HEK293 (cell line): ENCODE measurements around the gene ASB10.

Experiments
- BCL11A ChIP-seq: fragments of 450-650 bp; formaldehyde crosslinking; IDR thresholded peaks from 2 replicates; pipeline ENCODE4 v1.5.1; 2016; ENCODE audit warnings: low read depth, missing biosample characterization, missing genetic modification characterization
- BCL11B ChIP-seq: fragments of 450-650 bp; formaldehyde crosslinking; IDR thresholded peaks from 2 replicates; pipeline ENCODE4 v1.5.1; 2016; ENCODE audit warnings: low read depth, missing biosample characterization, missing genetic modification characterization
- EGR2 ChIP-seq: fragments of 450-650 bp; formaldehyde crosslinking; IDR thresholded peaks from 2 replicates; pipeline ENCODE4 v1.5.1; 2016; ENCODE audit warnings: low read depth, missing biosample characterization, missing genetic modification characterization
- MEIS1 ChIP-seq: sonication (generic); formaldehyde crosslinking; IDR thresholded peaks from 2 replicates; pipeline ENCODE4 v1.8.1; 2022; ENCODE audit warnings: missing genetic modification reagents, mild to moderate bottlenecking, borderline replicate concordance
- PATZ1 ChIP-seq: fragments of 450-650 bp; formaldehyde crosslinking; IDR thresholded peaks from 2 replicates; pipeline ENCODE4 v1.5.1; 2016; ENCODE audit warnings: missing biosample characterization, missing genetic modification characterization
- PRDM6 ChIP-seq: fragments of 450-650 bp; formaldehyde crosslinking; IDR thresholded peaks from 2 replicates; pipeline ENCODE4 v1.5.1; 2017; ENCODE audit warnings: missing biosample characterization, missing genetic modification characterization
- SP2 ChIP-seq: fragments of 450-650 bp; formaldehyde crosslinking; IDR thresholded peaks from 2 replicates; pipeline ENCODE4 v1.5.1; 2016; ENCODE audit warnings: missing biosample characterization, missing genetic modification characterization
- TCF7L2 ChIP-seq: IDR thresholded peaks from 2 replicates; pipeline ENCODE4 v1.6.1; 2011; ENCODE audit warnings: low read depth, mild to moderate bottlenecking, inconsistent platforms, low read length, moderate library complexity, borderline replicate concordance
- YY2 ChIP-seq: fragments of 450-650 bp; formaldehyde crosslinking; IDR thresholded peaks from 2 replicates; pipeline ENCODE4 v1.5.1; 2016; ENCODE audit warnings: missing biosample characterization, missing genetic modification characterization
- ZBTB1 ChIP-seq: fragments of 450-650 bp; formaldehyde crosslinking; IDR thresholded peaks from 2 replicates; pipeline ENCODE4 v1.5.1; 2016; ENCODE audit warnings: missing biosample characterization, missing genetic modification characterization
- ZBTB21 ChIP-seq: fragments of 450-650 bp; formaldehyde crosslinking; IDR thresholded peaks from 2 replicates; pipeline ENCODE4 v1.5.1; 2017; ENCODE audit warnings: missing biosample characterization, missing genetic modification characterization
- ZBTB26 ChIP-seq: fragments of 450-650 bp; formaldehyde crosslinking; optimal IDR thresholded peaks from 2 replicates; pipeline ENCODE3; 2016; ENCODE audit warnings: missing biosample characterization, mild to moderate bottlenecking, missing genetic modification characterization
- ZEB2 ChIP-seq: fragments of 450-650 bp; formaldehyde crosslinking; IDR thresholded peaks from 2 replicates; pipeline ENCODE4 v1.5.1; 2016; ENCODE audit warnings: missing biosample characterization, missing genetic modification characterization
- ZNF10 ChIP-seq: fragments of 450-650 bp; formaldehyde crosslinking; IDR thresholded peaks from 2 replicates; pipeline ENCODE4 v1.5.1; 2017; ENCODE audit warnings: missing biosample characterization, missing genetic modification characterization
- ZNF184 ChIP-seq: fragments of 450-650 bp; IDR thresholded peaks from 2 replicates; pipeline ENCODE4 v1.5.1; 2018; ENCODE audit warnings: missing biosample characterization, mild to moderate bottlenecking, missing genetic modification characterization
- ZNF221 ChIP-seq: fragments of 450-650 bp; formaldehyde crosslinking; IDR thresholded peaks from 2 replicates; pipeline ENCODE4 v1.5.1; 2017; ENCODE audit warnings: missing biosample characterization, missing genetic modification characterization, borderline replicate concordance
- ZNF23 ChIP-seq: fragments of 450-650 bp; formaldehyde crosslinking; IDR thresholded peaks from 2 replicates; pipeline ENCODE4 v1.5.1; 2016; ENCODE audit warnings: missing biosample characterization, missing genetic modification characterization, borderline replicate concordance
- ZNF266 ChIP-seq: fragments of 450-650 bp; formaldehyde crosslinking; IDR thresholded peaks from 2 replicates; pipeline ENCODE4 v1.5.1; 2016; ENCODE audit warnings: missing biosample characterization, missing genetic modification characterization, low read depth
- ZNF274 ChIP-seq, 2 experiments: fragments of 200-500 bp in 1 of 2; fragments of 450-650 bp in 1 of 2; sonication (Bioruptor generic) in 1 of 2; formaldehyde crosslinking in 1 of 2; IDR thresholded peaks; 2 replicates each; pipeline versions ENCODE4 v1.5.1 to v1.6.1; 2014 to 2016; ENCODE audit warnings: borderline replicate concordance in 1 of 2, inconsistent platforms in 1 of 2, low read length in 1 of 2, missing biosample characterization in 1 of 2, missing genetic modification characterization in 1 of 2
- ZNF311 ChIP-seq: fragments of 450-650 bp; formaldehyde crosslinking; IDR thresholded peaks from 2 replicates; pipeline ENCODE4 v1.5.1; 2017; ENCODE audit warnings: missing biosample characterization, missing genetic modification characterization, borderline replicate concordance
- ZNF341 ChIP-seq: fragments of 450-650 bp; formaldehyde crosslinking; IDR thresholded peaks from 2 replicates; pipeline ENCODE4; 2016; ENCODE audit warnings: low read depth, missing biosample characterization, missing genetic modification characterization
- ZNF362 ChIP-seq: fragments of 450-650 bp; formaldehyde crosslinking; IDR thresholded peaks from 2 replicates; pipeline ENCODE4 v1.5.1; 2016; ENCODE audit warnings: missing biosample characterization, missing genetic modification characterization
- ZNF416 ChIP-seq: fragments of 450-650 bp; formaldehyde crosslinking; IDR thresholded peaks from 2 replicates; pipeline ENCODE4 v1.5.1; 2016; ENCODE audit warnings: missing biosample characterization, missing genetic modification characterization
- ZNF571 ChIP-seq: fragments of 450-650 bp; formaldehyde crosslinking; IDR thresholded peaks from 2 replicates; pipeline ENCODE4 v1.5.0; 2017; ENCODE audit warnings: missing biosample characterization, missing genetic modification characterization
- ZNF610 ChIP-seq: fragments of 450-650 bp; formaldehyde crosslinking; IDR thresholded peaks from 2 replicates; pipeline ENCODE4 v1.5.1; 2016; ENCODE audit warnings: missing biosample characterization, missing genetic modification characterization, borderline replicate concordance
- ZNF624 ChIP-seq: fragments of 450-650 bp; formaldehyde crosslinking; IDR thresholded peaks from 2 replicates; pipeline ENCODE4 v1.5.1; 2017; ENCODE audit warnings: missing biosample characterization, missing genetic modification characterization
- ZNF660 ChIP-seq: fragments of 450-650 bp; IDR thresholded peaks from 2 replicates; pipeline ENCODE4 v1.5.1; 2018; ENCODE audit warnings: missing biosample characterization, mild to moderate bottlenecking, missing genetic modification characterization
- ZNF664 ChIP-seq: fragments of 450-650 bp; formaldehyde crosslinking; IDR thresholded peaks from 2 replicates; pipeline ENCODE4 v1.5.1; 2016; ENCODE audit warnings: missing biosample characterization, missing genetic modification characterization
- ZNF670 ChIP-seq: fragments of 450-650 bp; formaldehyde crosslinking; IDR thresholded peaks from 2 replicates; pipeline ENCODE4 v1.5.1; 2016; ENCODE audit warnings: missing biosample characterization, missing genetic modification characterization, low read depth
- ZNF677 ChIP-seq: fragments of 450-650 bp; IDR thresholded peaks from 2 replicates; pipeline ENCODE4 v1.5.0; 2018; ENCODE audit warnings: missing biosample characterization, mild to moderate bottlenecking, missing genetic modification characterization, moderate library complexity
- ZNF707 ChIP-seq: fragments of 450-650 bp; formaldehyde crosslinking; IDR thresholded peaks from 2 replicates; pipeline ENCODE4 v1.5.1; 2016; ENCODE audit warnings: missing biosample characterization, missing genetic modification characterization
- ZNF768 ChIP-seq: fragments of 450-650 bp; formaldehyde crosslinking; IDR thresholded peaks from 2 replicates; pipeline ENCODE4 v1.5.1; 2018; ENCODE audit warnings: missing biosample characterization, mild to moderate bottlenecking, missing genetic modification characterization
- ZSCAN23 ChIP-seq: fragments of 450-650 bp; formaldehyde crosslinking; IDR thresholded peaks from 2 replicates; pipeline ENCODE4 v1.5.1; 2016; ENCODE audit warnings: missing biosample characterization, missing genetic modification characterization

Gene ASB10

GRCh38 chr7:151168003-151168786 is 18.9 kb downstream of the ASB10 start (continued):
- no peak for TF ChIP-seq TCF7L2
- TF ChIP-seq ZNF274 (IDR thresholded peaks at IDR 0.05; ENCODE audit: low read length) = no peak
- no peak for TF ChIP-seq ZNF274 (tag by site-specific recombination; IDR thresholded peaks at IDR 0.05; ENCODE audit: borderline replicate concordance)
- no peak for TF ChIP-seq ZNF768 (tag by site-specific recombination)
- no peak for TF ChIP-seq ZNF707 (tag by site-specific recombination)
- TF ChIP-seq ZNF184 (tag by site-specific recombination) = no peak
- TF ChIP-seq ZNF670 = peak; percentile 70; the same call in 1 of the 2 replicates
- no peak for TF ChIP-seq ZBTB1
- no peak for TF ChIP-seq ZNF266 (tag by site-specific recombination)
- TF ChIP-seq YY2 (tag by site-specific recombination) = peak; percentile 75
- peak; percentile 67 for TF ChIP-seq SP2 (tag by site-specific recombination)
- no peak for TF ChIP-seq ZNF664 (tag by site-specific recombination)
- TF ChIP-seq ZBTB21 (tag by site-specific recombination) = peak; percentile 17; the same call in 1 of the 2 replicates
- peak; percentile 85 for TF ChIP-seq PATZ1 (tag by site-specific recombination)
- no peak for TF ChIP-seq PRDM6 (tag by site-specific recombination)
- peak; percentile 92 for TF ChIP-seq ZBTB26 (tag by site-specific recombination)
- TF ChIP-seq ZNF571 (tag by site-specific recombination) = no peak
- no peak for TF ChIP-seq ZSCAN23 (tag by site-specific recombination)
- 0 out of 2 replicates have a peak, but pooled peaks have one; percentile 27 for TF ChIP-seq ZNF10 (tag by site-specific recombination)
- peak; percentile 87 for TF ChIP-seq ZNF660 (tag by site-specific recombination)
- no peak for TF ChIP-seq ZNF23
- TF ChIP-seq BCL11B (tag by site-specific recombination) = peak; percentile 54; the same call in 1 of the 2 replicates
- peak; percentile 78 for TF ChIP-seq ZNF341 (tag by site-specific recombination)
- TF ChIP-seq ZNF362 = no peak
- 0 out of 2 replicates have a peak, but pooled peaks have one; percentile 10 for TF ChIP-seq ZNF610 (tag by site-specific recombination)
- peak; percentile 13; the same call in 1 of the 2 replicates for TF ChIP-seq EGR2 (tag by site-specific recombination)
- TF ChIP-seq ZNF624 = no peak
- TF ChIP-seq MEIS1 (CRISPR knock-in tag) = no peak
- 0 out of 2 replicates have a peak, but pooled peaks have one; percentile 10 for TF ChIP-seq BCL11A (tag by site-specific recombination)
- no peak for TF ChIP-seq ZNF416 (tag by site-specific recombination)
- peak; percentile 88 for TF ChIP-seq ZEB2 (tag by site-specific recombination)
- TF ChIP-seq ZNF221 (tag by site-specific recombination) = peak; percentile 15; the same call in 1 of the 2 replicates
- no peak for TF ChIP-seq ZNF677 (tag by site-specific recombination)
- TF ChIP-seq ZNF311 = no peak
